GM18520 (cell line): ENCODE results near the gene B4GALT3.

Experiments used
- ATAC-seq: cut with Tn5 transposase; IDR thresholded peaks from one replicate; pipeline ENCODE4 v1.9.1; 2021; ENCODE audit not compliant: unreplicated experiment

The B4GALT3 gene

GRCh38 chr1:161131523-161132409 is 45.5 kb downstream of the B4GALT3 start:
- no peak for ATAC-seq

GRCh38 chr1:161130266-161130665 is 47.0 kb downstream of the B4GALT3 start:
- no peak for ATAC-seq

GRCh38 chr1:161128591-161129420 is 48.5 kb downstream of the B4GALT3 start:
- ATAC-seq = no peak

GRCh38 chr1:161127649-161128048 is 49.7 kb downstream of the B4GALT3 start:
- no peak for ATAC-seq

- no peak for ATAC-seq
Measured at GRCh38 chr1:161122967-161123366, 54.3 kb downstream of the B4GALT3 start.

- no peak for ATAC-seq
Measured at GRCh38 chr1:161121834-161122233, 55.5 kb downstream of the B4GALT3 start.
